HL-60 (cell line): Measurements from ENCODE around the gene SLC25A20.

ENCODE experiments used
- DNase-seq, 2 experiments: peaks; one replicate each; pipeline ENCODE4 v3.0.0-alpha.2; 2010 to 2020; ENCODE audit warnings: low read depth in 1 of 2, low spot score in 1 of 2
- H3K27ac ChIP-seq: fragments of 250-450 bp; sonication (Bioruptor Pico); replicated peaks from 2 replicates; pipeline ENCODE4 v1.5.1; 2020; ENCODE audit warnings: mild to moderate bottlenecking, moderate library complexity
- H3K27me3 ChIP-seq: fragments of 250-450 bp; sonication (Bioruptor Pico); 2 replicates; pipeline ENCODE4 v1.5.1; 2021; ENCODE audit warnings: mild to moderate bottlenecking, moderate library complexity; ENCODE audit not compliant: insufficient read depth, poor library complexity, severe bottlenecking
- H3K4me3 ChIP-seq: replicated peaks from 2 replicates; pipeline ENCODE4 v1.5.1; 2011; ENCODE audit warnings: mild to moderate bottlenecking, control low read depth, low read length; ENCODE audit not compliant: insufficient read depth
- GABPA ChIP-seq: IDR thresholded peaks from 2 replicates; pipeline ENCODE4 v1.6.1; 2012; ENCODE audit warnings: low read depth
- POLR2AphosphoS5 ChIP-seq: IDR thresholded peaks from 2 replicates; pipeline ENCODE4 v1.6.1; 2012; ENCODE audit warnings: low read depth
- SPI1 ChIP-seq: IDR thresholded peaks from 2 replicates; pipeline ENCODE4 v1.6.1; 2012; ENCODE audit warnings: low read depth, mild to moderate bottlenecking, borderline replicate concordance
- TF ChIP-seq, protein P1 (sequence below): IDR thresholded peaks from one replicate; pipeline ENCODE4 v1.5.1; 2011; ENCODE audit warnings: low read length, control low read depth, inconsistent platforms; ENCODE audit not compliant: insufficient read depth
- TF ChIP-seq, protein P2 (sequence below): IDR thresholded peaks from 2 replicates; pipeline ENCODE4 v1.6.1; 2012; ENCODE audit warnings: low read depth; ENCODE audit not compliant: insufficient replicate concordance

Gene SLC25A20

DNA sequence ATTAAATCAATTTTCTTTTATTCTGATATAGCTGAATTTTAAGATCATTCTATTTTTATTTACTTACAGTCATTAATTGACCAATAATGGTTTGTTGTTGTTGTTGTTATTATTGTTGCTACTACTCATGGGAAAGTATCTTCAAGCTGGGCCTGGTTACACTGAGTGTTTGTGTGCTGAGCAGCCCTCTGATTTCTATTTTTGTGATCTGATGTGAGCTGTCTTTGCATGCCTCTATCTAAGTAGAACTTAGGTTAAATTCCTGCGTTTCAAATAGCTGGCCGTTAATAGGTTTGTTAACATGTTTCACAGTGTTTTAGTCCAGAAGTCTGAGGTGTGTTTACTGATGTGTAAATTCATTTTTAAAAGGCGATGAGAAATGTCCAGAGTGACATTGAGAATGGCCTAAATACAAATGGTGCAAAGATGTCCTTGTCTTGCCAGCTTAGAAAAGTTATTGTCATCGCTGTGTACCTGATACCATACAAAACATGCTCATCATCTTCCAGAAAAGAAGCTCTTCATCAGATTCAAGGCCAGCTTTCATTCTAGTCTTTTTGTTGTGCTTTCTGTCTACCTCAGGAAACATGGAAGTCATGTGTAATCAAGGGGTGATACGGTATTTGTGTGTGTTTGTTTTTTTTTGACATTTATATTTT is 35.8 kb upstream of the SLC25A20 start:
- TF ChIP-seq SPI1: no peak
- TF ChIP-seq POLR2AphosphoS5: no peak
- TF ChIP-seq GABPA: no peak
- TF ChIP-seq, protein P1, sequence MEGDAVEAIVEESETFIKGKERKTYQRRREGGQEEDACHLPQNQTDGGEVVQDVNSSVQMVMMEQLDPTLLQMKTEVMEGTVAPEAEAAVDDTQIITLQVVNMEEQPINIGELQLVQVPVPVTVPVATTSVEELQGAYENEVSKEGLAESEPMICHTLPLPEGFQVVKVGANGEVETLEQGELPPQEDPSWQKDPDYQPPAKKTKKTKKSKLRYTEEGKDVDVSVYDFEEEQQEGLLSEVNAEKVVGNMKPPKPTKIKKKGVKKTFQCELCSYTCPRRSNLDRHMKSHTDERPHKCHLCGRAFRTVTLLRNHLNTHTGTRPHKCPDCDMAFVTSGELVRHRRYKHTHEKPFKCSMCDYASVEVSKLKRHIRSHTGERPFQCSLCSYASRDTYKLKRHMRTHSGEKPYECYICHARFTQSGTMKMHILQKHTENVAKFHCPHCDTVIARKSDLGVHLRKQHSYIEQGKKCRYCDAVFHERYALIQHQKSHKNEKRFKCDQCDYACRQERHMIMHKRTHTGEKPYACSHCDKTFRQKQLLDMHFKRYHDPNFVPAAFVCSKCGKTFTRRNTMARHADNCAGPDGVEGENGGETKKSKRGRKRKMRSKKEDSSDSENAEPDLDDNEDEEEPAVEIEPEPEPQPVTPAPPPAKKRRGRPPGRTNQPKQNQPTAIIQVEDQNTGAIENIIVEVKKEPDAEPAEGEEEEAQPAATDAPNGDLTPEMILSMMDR: no peak
- TF ChIP-seq, protein P2, sequence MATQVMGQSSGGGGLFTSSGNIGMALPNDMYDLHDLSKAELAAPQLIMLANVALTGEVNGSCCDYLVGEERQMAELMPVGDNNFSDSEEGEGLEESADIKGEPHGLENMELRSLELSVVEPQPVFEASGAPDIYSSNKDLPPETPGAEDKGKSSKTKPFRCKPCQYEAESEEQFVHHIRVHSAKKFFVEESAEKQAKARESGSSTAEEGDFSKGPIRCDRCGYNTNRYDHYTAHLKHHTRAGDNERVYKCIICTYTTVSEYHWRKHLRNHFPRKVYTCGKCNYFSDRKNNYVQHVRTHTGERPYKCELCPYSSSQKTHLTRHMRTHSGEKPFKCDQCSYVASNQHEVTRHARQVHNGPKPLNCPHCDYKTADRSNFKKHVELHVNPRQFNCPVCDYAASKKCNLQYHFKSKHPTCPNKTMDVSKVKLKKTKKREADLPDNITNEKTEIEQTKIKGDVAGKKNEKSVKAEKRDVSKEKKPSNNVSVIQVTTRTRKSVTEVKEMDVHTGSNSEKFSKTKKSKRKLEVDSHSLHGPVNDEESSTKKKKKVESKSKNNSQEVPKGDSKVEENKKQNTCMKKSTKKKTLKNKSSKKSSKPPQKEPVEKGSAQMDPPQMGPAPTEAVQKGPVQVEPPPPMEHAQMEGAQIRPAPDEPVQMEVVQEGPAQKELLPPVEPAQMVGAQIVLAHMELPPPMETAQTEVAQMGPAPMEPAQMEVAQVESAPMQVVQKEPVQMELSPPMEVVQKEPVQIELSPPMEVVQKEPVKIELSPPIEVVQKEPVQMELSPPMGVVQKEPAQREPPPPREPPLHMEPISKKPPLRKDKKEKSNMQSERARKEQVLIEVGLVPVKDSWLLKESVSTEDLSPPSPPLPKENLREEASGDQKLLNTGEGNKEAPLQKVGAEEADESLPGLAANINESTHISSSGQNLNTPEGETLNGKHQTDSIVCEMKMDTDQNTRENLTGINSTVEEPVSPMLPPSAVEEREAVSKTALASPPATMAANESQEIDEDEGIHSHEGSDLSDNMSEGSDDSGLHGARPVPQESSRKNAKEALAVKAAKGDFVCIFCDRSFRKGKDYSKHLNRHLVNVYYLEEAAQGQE: no peak
- no peak overlapping the region for H3K4me3 ChIP-seq
- DNase-seq: no peak
- H3K27me3 ChIP-seq: no peaks in the 10 kb centered on the region
- no peak overlapping the region for H3K27ac ChIP-seq

DNA sequence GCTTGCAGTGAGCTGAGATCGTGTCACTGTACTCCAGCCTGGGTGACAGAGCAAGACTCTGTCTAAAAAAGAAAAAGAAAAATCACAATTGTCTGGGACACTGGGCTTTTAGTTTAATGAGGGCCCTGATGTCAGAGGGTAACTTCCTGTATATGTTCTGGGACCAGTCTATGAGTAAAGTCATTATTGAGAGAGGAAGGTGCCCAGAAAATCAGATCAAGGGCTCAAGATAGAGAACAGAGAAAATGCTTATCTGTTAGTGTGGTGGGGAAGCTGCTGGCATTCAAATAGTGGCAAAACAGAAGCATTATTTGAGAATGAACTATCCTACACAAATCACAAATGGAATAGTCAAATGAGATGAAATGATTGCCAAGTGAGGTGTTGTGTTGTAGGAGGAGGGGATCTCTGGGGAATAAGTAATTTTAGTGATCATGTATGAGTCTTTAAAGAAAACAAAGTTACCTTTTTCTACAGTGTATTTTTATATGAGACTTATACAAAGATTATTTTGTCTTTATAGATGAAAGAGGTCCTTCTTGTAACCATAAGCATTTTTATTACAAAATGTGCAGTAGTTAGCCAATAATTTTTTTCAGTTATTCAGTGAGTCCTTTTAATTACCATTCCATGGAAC is 33.4 kb upstream of the SLC25A20 start:
- no peak overlapping the region for H3K4me3 ChIP-seq
- H3K27ac ChIP-seq: no peak overlapping the region
- TF ChIP-seq, protein P2: no peak
- TF ChIP-seq, protein P1: no peak
- TF ChIP-seq POLR2AphosphoS5: no peak
- TF ChIP-seq SPI1: no peak
- TF ChIP-seq GABPA: no peak
- DNase-seq: no peak
- H3K27me3 ChIP-seq: no peaks in the 10 kb centered on the region

DNA sequence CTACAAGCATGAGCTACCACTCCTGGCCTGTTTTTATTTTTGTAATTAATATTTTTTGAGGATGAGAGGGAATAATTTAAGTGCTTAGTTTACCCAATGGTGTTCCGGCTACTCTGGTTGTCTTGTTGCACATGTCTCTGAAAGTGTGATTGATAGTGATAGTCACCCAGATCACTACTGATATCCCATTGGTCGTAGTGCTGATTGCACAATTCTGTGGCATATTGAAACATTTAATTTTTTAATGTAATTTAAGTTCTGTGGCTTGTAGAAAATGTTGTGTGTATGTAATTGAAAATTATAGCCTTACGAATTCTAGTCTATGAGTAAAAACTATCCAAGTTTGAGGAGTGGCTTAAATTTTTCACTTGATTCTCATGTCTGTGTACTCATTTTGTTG is 31.9 kb upstream of the SLC25A20 start:
- H3K27ac ChIP-seq: no peak overlapping the region
- DNase-seq: no peak
- no peak overlapping the region for H3K4me3 ChIP-seq
- TF ChIP-seq, protein P2: no peak
- TF ChIP-seq GABPA: no peak
- TF ChIP-seq, protein P1: no peak
- no peaks in the 10 kb centered on the region for H3K27me3 ChIP-seq
